ENCODE data around the gene ZFAND3.

ZFAND3 gene

DNA sequence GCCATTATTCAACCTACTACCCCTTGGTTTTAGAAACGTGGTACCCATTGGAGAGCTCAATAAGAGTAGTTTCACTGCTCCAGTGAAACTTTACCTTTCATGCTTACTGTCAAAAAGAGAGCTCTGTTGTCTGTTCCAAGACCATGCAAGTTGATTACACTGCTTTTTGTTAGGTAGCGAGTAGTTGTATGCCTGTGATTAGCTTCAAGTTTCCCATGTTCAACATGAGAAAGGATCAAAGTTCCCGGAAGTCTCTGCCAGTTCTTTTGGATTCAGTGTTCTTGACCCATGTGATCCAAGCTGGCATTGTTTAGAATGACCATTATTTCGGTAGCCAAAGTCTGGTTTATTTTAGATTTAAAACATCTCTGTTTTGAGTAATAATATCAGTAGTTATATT, 107.1 kb downstream of the ZFAND3 start:
- Mint-ChIP-seq H3K27me3 (no peaks in the 10 kb centered on the region), H3K4me1 (peaks cover 33% of the 10 kb centered on the region), H3K9me3 (peaks cover 6% of the 10 kb centered on the region), H3K27ac (no peak overlapping the region), H3K36me3 (ENCODE audit: low read depth) (no peaks in the 10 kb centered on the region), H3K4me3 (no peak overlapping the region)
- no peak for ATAC-seq
- no peak for DNase-seq

DNA sequence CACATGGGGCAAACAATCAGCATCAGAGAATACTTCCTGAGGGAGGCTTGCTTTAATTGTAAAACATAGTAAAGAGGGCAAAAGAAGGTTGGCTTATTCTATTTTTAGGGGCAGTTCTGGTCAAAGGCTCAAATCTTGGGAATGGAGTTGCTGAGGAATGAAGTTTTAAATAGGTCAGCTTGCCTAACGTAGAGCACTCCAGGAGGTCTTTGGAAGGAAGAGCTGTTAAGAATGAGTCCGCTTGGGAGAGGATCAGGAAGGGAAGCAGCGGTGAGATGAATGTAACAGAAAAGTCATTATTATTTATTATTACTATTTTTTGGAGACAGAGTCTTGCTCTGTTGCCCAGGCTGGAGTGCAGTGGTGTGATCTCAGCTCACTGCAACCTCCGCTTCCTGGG, 108.7 kb downstream of the ZFAND3 start:
- peaks cover 6% of the 10 kb centered on the region for H3K9me3 Mint-ChIP-seq
- no peak for DNase-seq
- H3K4me3 Mint-ChIP-seq = no peak overlapping the region
- H3K27ac Mint-ChIP-seq = no peak overlapping the region
- peaks cover 1% of the 10 kb centered on the region for H3K36me3 Mint-ChIP-seq (ENCODE audit: low read depth)
- no peaks in the 10 kb centered on the region for H3K27me3 Mint-ChIP-seq
- H3K4me1 Mint-ChIP-seq = peaks cover 28% of the 10 kb centered on the region
- no peak for ATAC-seq

DNA sequence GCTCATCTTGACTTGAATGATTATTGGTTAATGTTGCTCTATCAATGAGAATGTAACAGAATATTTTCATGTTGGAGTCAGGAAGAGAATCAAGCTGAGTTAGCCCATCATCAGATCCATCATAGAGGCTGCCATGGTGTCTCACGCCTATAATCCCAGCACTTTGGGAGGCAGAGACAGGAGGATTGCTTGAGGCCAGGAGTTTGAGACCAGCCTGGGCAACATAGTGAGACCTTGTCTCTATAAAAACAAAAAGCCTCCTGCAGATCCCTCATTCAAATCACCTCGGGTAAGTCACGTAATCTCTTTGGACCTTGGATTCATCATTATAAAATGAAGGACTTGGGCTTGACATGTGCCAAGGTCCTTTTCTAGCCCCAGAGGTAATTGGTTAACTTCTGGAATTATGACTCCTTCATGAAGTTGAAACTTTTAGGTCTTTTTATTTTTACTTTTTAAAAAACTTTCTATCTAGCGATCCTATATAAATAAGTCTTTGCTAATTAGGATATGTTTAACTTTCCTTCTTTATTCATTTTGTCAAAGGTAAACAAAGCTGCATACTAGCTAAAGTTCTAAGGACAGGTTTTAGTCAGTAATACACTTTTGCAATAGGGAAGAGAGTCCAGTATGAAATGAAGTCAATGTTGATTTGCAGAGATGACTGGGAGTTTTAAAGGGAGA, 110.9 kb downstream of the ZFAND3 start:
- Mint-ChIP-seq H3K9me3 (no peaks in the 10 kb centered on the region), H3K4me1 (peaks cover 15% of the 10 kb centered on the region), H3K27ac (no peak overlapping the region)

DNA sequence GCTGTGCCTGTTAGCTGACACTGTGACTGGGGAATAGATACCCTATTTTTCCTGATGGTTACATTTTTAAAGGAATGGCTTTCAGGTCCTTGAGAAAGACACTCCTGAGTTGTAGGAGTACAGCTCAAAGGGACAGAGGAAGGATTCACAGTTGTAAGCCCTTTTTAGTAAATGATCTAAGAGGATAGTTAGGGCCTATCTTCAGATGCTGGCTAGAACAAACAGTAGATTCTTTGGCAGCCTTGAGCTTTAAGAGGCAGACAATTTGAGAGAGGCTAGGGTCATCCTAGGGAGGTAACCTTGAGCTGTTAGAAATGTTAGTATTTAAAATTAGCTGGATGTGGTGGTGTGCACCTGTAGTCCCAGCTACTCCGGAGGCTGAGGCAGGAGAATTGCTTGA, 111.5 kb downstream of the ZFAND3 start:
- DNase-seq (no peak), ATAC-seq (no peak)
- no peak overlapping the region for H3K4me3 Mint-ChIP-seq
- no peak overlapping the region for H3K27ac Mint-ChIP-seq
- no peaks in the 10 kb centered on the region for H3K9me3 Mint-ChIP-seq
- peaks cover 11% of the 10 kb centered on the region for H3K36me3 Mint-ChIP-seq (ENCODE audit: low read depth)
- H3K4me1 Mint-ChIP-seq = peaks cover 17% of the 10 kb centered on the region
- no peaks in the 10 kb centered on the region for H3K27me3 Mint-ChIP-seq

More for the DNA sequence above, 110.9 kb downstream of the ZFAND3 start:
- Mint-ChIP-seq H3K27me3 (no peaks in the 10 kb centered on the region), H3K36me3 (ENCODE audit: low read depth) (peaks cover 11% of the 10 kb centered on the region), H3K4me3 (no peak overlapping the region)
- ATAC-seq (no peak), DNase-seq (no peak)

DNA sequence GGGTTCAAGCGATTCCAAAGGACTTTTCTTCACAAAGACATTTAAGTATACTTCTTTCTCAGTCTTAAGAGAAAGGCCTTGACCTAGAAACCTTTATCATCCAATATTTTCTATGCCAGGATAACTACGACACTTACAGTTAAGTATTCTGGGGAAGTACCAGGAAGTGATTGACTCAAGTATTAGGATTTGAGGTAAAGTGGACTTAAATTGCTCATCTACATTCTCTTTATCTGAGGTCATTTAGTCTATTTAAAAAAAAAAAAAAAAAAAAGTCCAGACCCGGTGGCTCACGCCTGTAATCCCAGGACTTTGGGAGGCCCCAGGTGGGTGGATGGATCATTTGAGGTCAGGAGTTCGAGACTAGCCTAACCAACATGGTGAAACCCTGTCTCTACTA, 114.7 kb downstream of the ZFAND3 start:
- Mint-ChIP-seq H3K27me3 (no peaks in the 10 kb centered on the region), H3K36me3 (ENCODE audit: low read depth) (peaks cover 24% of the 10 kb centered on the region), H3K27ac (no peak overlapping the region), H3K4me1 (peaks cover 41% of the 10 kb centered on the region), H3K9me3 (no peaks in the 10 kb centered on the region), H3K4me3 (no peak overlapping the region)
- ATAC-seq = no peak
- DNase-seq = no peak

DNA sequence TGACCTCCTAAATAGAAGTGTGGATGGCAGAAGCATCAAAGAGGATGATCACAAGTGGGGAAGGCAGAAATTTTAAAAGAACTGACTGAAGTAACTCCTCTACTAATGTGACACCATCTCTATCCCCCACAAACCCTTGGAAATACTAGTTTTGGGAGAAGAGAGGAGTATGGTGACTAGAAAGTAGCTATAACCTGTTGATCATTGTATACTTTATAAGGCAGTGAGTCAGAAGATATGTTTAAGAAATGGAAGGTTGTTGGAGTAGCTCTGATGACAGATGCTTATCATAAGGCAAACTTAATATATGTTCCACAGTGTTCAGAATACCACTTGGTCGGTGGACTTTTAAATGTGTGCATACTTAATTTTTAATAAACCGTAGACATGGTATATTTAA, 116.6 kb downstream of the ZFAND3 start:
- Mint-ChIP-seq H3K9me3 (no peaks in the 10 kb centered on the region), H3K4me3 (no peak overlapping the region), H3K36me3 (ENCODE audit: low read depth) (peaks cover 25% of the 10 kb centered on the region), H3K27ac (no peak overlapping the region), H3K4me1 (peaks cover 45% of the 10 kb centered on the region), H3K27me3 (no peaks in the 10 kb centered on the region)
- DNase-seq = no peak
- no peak for ATAC-seq

DNA sequence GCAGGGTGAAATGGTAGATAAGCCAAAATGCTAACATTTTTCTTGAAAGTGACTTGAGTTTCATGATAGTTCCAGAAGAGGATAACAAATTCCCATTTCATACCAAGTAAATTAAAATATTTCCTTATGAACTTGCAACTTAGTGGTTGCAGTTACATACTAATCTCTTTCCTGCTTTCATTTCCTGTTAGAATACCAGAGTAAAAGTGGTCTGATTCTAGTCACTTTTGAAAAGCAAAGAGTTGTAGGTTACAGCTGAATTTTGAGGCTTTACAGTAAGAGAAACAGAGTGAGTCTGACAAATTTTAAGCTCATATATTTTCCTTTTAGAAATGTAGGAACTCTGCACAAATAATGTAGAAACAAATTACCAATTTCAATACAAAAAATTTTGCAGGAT, 117.4 kb downstream of the ZFAND3 start:
- DNase-seq = no peak
- Mint-ChIP-seq H3K4me3 (no peak overlapping the region), H3K27me3 (no peaks in the 10 kb centered on the region), H3K27ac (peak overlapping the region; percentile 7), H3K9me3 (no peaks in the 10 kb centered on the region), H3K4me1 (peaks cover 45% of the 10 kb centered on the region), H3K36me3 (ENCODE audit: low read depth) (peaks cover 25% of the 10 kb centered on the region)
- ATAC-seq = no peak

DNA sequence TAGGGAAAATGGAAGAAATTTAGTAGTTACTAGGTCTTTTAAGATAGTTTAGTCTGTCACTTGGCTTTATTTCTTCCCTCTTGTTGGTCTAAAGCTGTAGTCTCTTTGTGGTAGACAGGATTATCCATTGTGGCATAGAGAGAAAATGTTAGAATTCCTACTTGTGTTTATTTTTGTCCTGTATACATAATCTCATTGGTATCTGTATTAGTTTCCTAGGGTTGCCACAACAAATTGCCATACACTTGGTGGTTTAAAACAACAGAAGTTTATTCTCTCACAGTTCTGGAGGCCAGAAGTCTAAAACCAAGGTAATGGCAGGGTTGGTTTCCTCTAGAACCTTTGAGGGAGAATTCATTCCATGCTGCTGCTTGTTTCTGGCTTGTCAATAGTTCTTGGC, 119.4 kb downstream of the ZFAND3 start:
- H3K4me1 Mint-ChIP-seq = peaks cover 61% of the 10 kb centered on the region
- no peak for ATAC-seq
- peaks cover 17% of the 10 kb centered on the region for H3K36me3 Mint-ChIP-seq (ENCODE audit: low read depth)
- H3K27me3 Mint-ChIP-seq = no peaks in the 10 kb centered on the region
- H3K27ac Mint-ChIP-seq = no peak overlapping the region
- H3K4me3 Mint-ChIP-seq = no peak overlapping the region
- no peaks in the 10 kb centered on the region for H3K9me3 Mint-ChIP-seq
- no peak for DNase-seq

DNA sequence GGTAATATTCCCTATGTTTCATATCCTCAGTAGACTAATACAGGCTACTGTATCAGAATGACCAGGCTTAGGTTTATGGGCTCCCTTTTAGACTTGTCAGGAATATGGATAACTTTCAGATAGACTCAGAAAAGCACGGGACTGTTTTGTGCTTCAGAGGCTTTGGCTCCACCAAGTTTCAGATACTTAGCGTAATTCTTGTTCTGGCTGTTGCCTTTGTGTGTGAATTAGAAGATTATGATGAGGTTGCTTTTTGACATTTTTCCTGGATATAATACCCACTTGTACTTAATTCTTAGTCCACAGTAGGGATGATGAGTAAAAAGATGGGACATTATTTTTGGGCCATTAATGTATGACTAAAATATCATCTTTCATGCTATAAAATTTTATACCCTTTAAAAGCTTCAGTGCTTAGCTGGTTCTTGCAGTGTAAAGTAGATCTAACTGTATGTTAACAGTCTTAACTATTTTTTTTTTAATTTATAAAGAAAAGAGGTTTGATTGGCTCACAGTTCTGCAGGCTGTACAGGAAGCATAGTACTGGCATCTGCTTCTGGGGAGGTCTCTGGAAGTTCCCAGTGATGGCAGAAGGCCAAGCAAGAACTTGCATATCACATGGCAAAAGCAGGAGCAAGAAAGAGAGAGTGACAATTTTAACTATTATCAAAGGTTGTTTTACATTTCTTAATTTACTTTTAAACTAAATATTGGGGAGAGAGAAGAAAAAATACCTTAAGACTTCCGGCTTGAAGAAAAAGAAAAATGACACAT, 120.7 kb downstream of the ZFAND3 start:
- no peak for ATAC-seq
- H3K4me1 Mint-ChIP-seq = peaks cover 65% of the 10 kb centered on the region
- H3K27me3 Mint-ChIP-seq = no peaks in the 10 kb centered on the region

DNA sequence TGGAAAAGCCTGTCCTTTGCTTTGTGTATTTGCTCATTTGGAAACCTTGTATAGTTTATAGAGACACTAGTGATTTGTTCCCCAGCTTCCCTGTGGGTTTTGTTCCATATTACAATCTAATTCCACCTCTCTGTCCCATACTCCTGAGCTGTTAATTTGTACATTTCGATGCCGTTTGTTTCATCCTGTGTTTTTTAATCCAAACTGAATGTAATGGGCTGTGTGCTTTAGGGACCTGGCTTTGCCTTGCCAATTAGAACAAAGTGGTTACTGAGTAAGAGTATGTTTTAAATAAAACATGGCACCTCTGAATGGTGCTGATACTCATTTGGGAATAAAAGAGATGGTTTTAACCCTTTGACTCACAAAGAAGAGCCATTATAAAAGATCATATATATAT, 122.3 kb downstream of the ZFAND3 start:
- no peak overlapping the region for H3K4me3 Mint-ChIP-seq
- H3K27me3 Mint-ChIP-seq = no peaks in the 10 kb centered on the region
- no peak for ATAC-seq

More for the DNA sequence above, 120.7 kb downstream of the ZFAND3 start:
- Mint-ChIP-seq H3K36me3 (ENCODE audit: low read depth) (peaks cover 17% of the 10 kb centered on the region), H3K9me3 (no peaks in the 10 kb centered on the region), H3K4me3 (no peak overlapping the region), H3K27ac (no peak overlapping the region)
- DNase-seq = no peak

DNA sequence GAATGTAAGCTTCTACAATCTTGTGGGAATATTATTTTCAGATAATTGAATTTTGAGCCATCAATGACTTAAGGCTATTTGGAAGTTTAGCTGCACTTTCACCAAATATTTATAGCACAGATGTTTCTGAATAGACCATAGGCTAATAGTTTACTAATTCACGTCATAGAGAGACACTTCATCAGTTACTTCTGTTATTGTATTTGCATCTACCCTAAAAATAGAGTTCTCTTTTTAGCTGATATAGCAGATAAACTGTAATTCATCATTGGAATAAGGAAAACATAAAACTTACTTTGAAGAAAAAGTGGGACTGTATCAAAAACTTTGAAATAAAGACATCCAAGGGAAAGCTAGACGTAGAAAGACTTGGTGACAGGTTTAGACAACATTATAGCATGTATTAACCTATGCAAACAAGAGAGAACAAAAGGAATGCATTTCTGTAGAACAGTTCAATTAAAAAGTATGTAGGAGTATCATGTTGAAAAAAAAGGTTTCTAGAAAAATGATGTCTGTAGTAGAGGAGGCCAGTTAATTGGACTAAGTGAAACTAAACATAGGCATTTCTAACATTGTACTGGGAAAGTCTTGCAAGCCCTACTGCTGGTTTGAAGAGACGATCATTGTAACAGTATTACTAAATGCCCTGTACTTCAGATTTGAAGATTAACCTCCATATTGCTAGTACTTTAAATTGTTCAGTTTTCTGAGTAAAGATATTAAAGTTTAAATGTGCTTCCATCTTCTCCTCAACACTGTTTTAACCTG, 123.3 kb downstream of the ZFAND3 start:
- Mint-ChIP-seq H3K27me3 (no peaks in the 10 kb centered on the region), H3K36me3 (ENCODE audit: low read depth) (peaks cover 15% of the 10 kb centered on the region), H3K27ac (no peak overlapping the region), H3K4me3 (no peak overlapping the region), H3K9me3 (no peaks in the 10 kb centered on the region), H3K4me1 (peaks cover 65% of the 10 kb centered on the region)
- ATAC-seq (no peak), DNase-seq (no peak)

More for the DNA sequence above, 122.3 kb downstream of the ZFAND3 start:
- Mint-ChIP-seq H3K27ac (no peak overlapping the region), H3K36me3 (ENCODE audit: low read depth) (peaks cover 19% of the 10 kb centered on the region), H3K9me3 (no peaks in the 10 kb centered on the region), H3K4me1 (peaks cover 67% of the 10 kb centered on the region)
- no peak for DNase-seq

DNA sequence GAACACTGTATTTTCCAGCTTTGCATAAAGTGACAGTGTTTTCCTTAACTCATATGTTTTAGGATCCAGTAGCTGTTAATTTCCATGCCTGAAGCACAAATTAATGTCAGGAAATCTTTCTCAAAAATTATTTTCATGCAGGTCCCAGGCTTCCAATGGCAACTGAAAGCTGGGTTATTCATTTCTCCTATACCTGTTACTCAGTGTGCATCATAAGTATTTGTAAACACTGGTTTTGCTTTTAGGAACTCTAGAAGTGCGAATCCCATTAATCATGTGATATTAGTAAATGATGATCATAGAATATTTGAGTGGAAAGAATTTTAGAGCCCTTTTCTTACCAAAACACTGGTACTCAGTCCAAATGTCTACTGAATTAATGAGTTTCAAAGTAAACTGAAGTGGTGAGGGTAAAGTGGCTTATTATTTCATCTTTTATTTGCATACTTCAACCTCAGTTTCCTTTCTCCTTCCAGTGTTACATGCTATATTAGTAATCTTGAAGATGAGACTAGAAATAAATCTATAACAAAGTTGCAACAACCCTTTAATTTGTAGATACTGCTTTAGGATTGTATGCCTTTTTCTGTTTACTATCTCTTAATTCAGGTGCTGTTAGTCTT, 124.0 kb downstream of the ZFAND3 start:
- Mint-ChIP-seq H3K4me3 (no peak overlapping the region), H3K27me3 (no peaks in the 10 kb centered on the region), H3K9me3 (no peaks in the 10 kb centered on the region)

DNA sequence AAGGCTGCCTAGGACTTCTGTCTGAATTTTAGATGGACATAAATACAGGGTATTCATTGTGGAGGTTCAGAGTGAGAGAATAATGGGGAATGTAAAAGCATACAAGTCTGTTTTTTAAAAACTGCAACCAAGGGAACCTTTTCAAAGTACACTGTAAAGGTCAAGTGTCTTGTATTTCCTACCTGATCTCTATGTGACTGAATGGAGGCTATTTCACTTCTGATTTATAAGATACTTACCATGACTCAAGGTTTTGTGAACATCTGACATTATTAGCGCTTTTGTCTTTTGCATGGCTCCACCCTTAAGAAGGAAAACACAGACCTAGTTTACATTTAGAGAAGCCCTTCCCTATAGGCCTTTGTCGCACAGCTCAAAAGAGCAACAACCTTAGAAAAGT, 126.5 kb downstream of the ZFAND3 start:
- Mint-ChIP-seq H3K27me3 (no peaks in the 10 kb centered on the region), H3K4me1 (peaks cover 61% of the 10 kb centered on the region), H3K36me3 (ENCODE audit: low read depth) (peaks cover 22% of the 10 kb centered on the region), H3K27ac (peak overlapping the region; percentile 24), H3K4me3 (no peak overlapping the region), H3K9me3 (no peaks in the 10 kb centered on the region)
- ATAC-seq = peak; percentile 73
- no peak for DNase-seq

More for the DNA sequence above, 124.0 kb downstream of the ZFAND3 start:
- Mint-ChIP-seq H3K27ac (no peak overlapping the region), H3K4me1 (peaks cover 60% of the 10 kb centered on the region), H3K36me3 (ENCODE audit: low read depth) (peaks cover 18% of the 10 kb centered on the region)
- DNase-seq (no peak), ATAC-seq (no peak)

DNA sequence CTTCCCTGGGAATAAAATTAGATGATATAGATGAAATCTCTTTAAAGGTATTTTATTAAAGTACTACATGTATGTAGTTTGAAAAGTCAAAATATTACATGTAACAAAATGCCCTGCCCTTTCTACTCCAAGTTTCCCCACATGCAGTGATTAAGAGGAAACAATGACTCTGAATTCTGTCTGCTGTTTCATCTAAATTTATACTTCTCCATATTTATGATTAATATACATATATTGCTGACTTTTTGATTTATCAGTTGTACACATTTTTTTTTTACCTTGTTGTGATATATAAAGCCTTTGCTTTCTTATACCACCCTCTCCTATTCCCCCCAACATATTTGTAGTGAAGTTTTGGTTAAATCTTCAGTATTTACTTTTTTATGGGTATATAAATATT, 127.9 kb downstream of the ZFAND3 start:
- Mint-ChIP-seq H3K36me3 (ENCODE audit: low read depth) (peaks cover 22% of the 10 kb centered on the region), H3K4me1 (peaks cover 70% of the 10 kb centered on the region), H3K4me3 (no peak overlapping the region), H3K27me3 (no peaks in the 10 kb centered on the region), H3K9me3 (no peaks in the 10 kb centered on the region), H3K27ac (no peak overlapping the region)
- ATAC-seq (no peak), DNase-seq (no peak)

Data from activated naive CD8-positive, alpha-beta T cell treated with anti-CD3 and anti-CD28 coated beads, Interleukin-2, amount 50 U/mL, for 24 hours (primary cell).